ENCODE measurements around the gene CTNND2. TPM values are rescaled to one million over a fixed set of nuclear protein-coding genes. Genes with fewer than 3 reads are reported as not detected.
"Not testable (repeated sequence)": the region's sequence is repeated elsewhere in the genome, so short reads cannot be mapped to it uniquely, and the experiment has no call there.

Gene CTNND2
- total RNA-seq, 1 experiment from 2014 or later, result not detected

- peak; percentile 64 for DNase-seq (ENCODE audit: low spot score)
Observed at GRCh38 chr5:11468334-11469039, 435.8 kb downstream of the CTNND2 start.

GRCh38 chr5:11467588-11467987, 436.7 kb downstream of the CTNND2 start:
- no peak for DNase-seq (ENCODE audit: low spot score)

GRCh38 chr5:11459716-11460115, 444.5 kb downstream of the CTNND2 start:
- no peak for DNase-seq (ENCODE audit: low spot score)

- no peak for DNase-seq (ENCODE audit: low spot score)
Observed at GRCh38 chr5:11455505-11455904, 448.7 kb downstream of the CTNND2 start.

- no peak for DNase-seq (ENCODE audit: low spot score)
Observed at GRCh38 chr5:11452852-11453251, 451.4 kb downstream of the CTNND2 start.

- DNase-seq (ENCODE audit: low spot score), result no peak
Observed at GRCh38 chr5:11449966-11450365, 454.3 kb downstream of the CTNND2 start.

- DNase-seq (ENCODE audit: low spot score), result no peak
Observed at GRCh38 chr5:11449217-11449616, 455.0 kb downstream of the CTNND2 start.

GRCh38 chr5:11443831-11444230, 460.4 kb downstream of the CTNND2 start:
- no peak for DNase-seq (ENCODE audit: low spot score)

GRCh38 chr5:11432116-11432515, 472.1 kb downstream of the CTNND2 start:
- DNase-seq (ENCODE audit: low spot score), result no peak

GRCh38 chr5:11429254-11429653, 475.0 kb downstream of the CTNND2 start:
- DNase-seq (ENCODE audit: low spot score), result no peak

- no peak for DNase-seq (ENCODE audit: low spot score)
Observed at GRCh38 chr5:11427569-11427968, 476.7 kb downstream of the CTNND2 start.

- no peak for DNase-seq (ENCODE audit: low spot score)
Observed at GRCh38 chr5:11426442-11426841, 477.8 kb downstream of the CTNND2 start.

- DNase-seq (ENCODE audit: low spot score), result no peak
Observed at GRCh38 chr5:11422342-11422741, 481.9 kb downstream of the CTNND2 start.

GRCh38 chr5:11420969-11421368, 483.3 kb downstream of the CTNND2 start:
- DNase-seq (ENCODE audit: low spot score), result no peak

GRCh38 chr5:11415751-11416150, 488.5 kb downstream of the CTNND2 start:
- no peak for DNase-seq (ENCODE audit: low spot score)

- DNase-seq (ENCODE audit: low spot score), result not testable (repeated sequence)
Observed at GRCh38 chr5:11414732-11415131, 489.5 kb downstream of the CTNND2 start.

- DNase-seq (ENCODE audit: low spot score), result no peak
Observed at GRCh38 chr5:11411621-11412020, 492.6 kb downstream of the CTNND2 start.

- no peak for DNase-seq (ENCODE audit: low spot score)
Observed at GRCh38 chr5:11407556-11408145, 496.6 kb downstream of the CTNND2 start.

- no peak for DNase-seq (ENCODE audit: low spot score)
Observed at GRCh38 chr5:11400316-11400715, 503.9 kb downstream of the CTNND2 start.

GRCh38 chr5:11398728-11399127, 505.5 kb downstream of the CTNND2 start:
- DNase-seq (ENCODE audit: low spot score), result no peak

GRCh38 chr5:11397549-11397948, 506.7 kb downstream of the CTNND2 start:
- no peak for DNase-seq (ENCODE audit: low spot score)

GRCh38 chr5:11396917-11397316, 507.3 kb downstream of the CTNND2 start:
- DNase-seq (ENCODE audit: low spot score), result no peak

GRCh38 chr5:11394933-11395332, 509.3 kb downstream of the CTNND2 start:
- no peak for DNase-seq (ENCODE audit: low spot score)
